Peyer's patch (tissue), 4 donors: ENCODE results near the gene CASKIN2. TPM values are rescaled to one million over a fixed set of nuclear protein-coding genes. Genes with fewer than 3 reads are reported as not detected.

Experiments used
- DNase-seq, 3 donors: peaks; one replicate each; pipeline ENCODE4 v3.0.0-alpha.2; 2017 to 2019
- H3K27ac ChIP-seq, 4 donors: fragments of 200-600 bp; sonication (generic); one replicate each; pipeline ENCODE4 v1.5.1; 2016 to 2019
- H3K27me3 ChIP-seq, 2 donors: fragments of 200-600 bp; sonication (generic); one replicate each; pipeline ENCODE4 v1.5.1; 2019
- H3K36me3 ChIP-seq, 3 donors: fragments of 200-600 bp; sonication (generic); one replicate each; pipeline ENCODE4 v1.5.1; 2016 to 2019
- H3K4me1 ChIP-seq, 4 donors: fragments of 200-600 bp; sonication (generic); one replicate each; pipeline ENCODE4 v1.5.1; 2016 to 2019
- H3K4me3 ChIP-seq, 4 donors: fragments of 200-600 bp; sonication (generic); 1 replicate in 3 of 4; 2 replicates in 1 of 4; pipeline ENCODE4 v1.5.1; 2016 to 2019; ENCODE audit warnings: mild to moderate bottlenecking in 1 of 4
- H3K9me3 ChIP-seq, 4 donors: fragments of 200-600 bp; sonication (generic); one replicate each; pipeline ENCODE4 v1.5.1; 2016 to 2019; ENCODE audit warnings: mild to moderate bottlenecking in 1 of 4
- CTCF ChIP-seq, 6 experiments: fragments of 450-650 bp in 4 of 6; fragments of 200-600 bp in 2 of 6; sonication (generic) in 1 of 6; IDR thresholded peaks; one replicate each; pipeline ENCODE4 v1.5.1; 2017 to 2019; ENCODE audit warnings: antibody characterized with exemption in 6 of 6, mild to moderate bottlenecking in 3 of 6, moderate library complexity in 1 of 6
- POLR2A ChIP-seq, 2 donors: fragments of 450-650 bp; IDR thresholded peaks; one replicate each; pipeline ENCODE4 v1.5.1; 2017; ENCODE audit warnings: antibody characterized with exemption in 2 of 2, mild to moderate bottlenecking in 2 of 2, moderate library complexity in 2 of 2
- total RNA-seq, 4 donors: library from RNA; depleted of rRNA; stranded (reverse); fragments of >200 nt; gene quantifications; one replicate each; pipeline ENCODE4 v1.1.0, GENCODE V29; 2016

CASKIN2 gene
- total RNA-seq, 4 donors from 2014 or later: 12.4 to 24.0 (median 17.3) TPM

- H3K4me3 ChIP-seq: no peak overlapping the region
- DNase-seq: peak in 2 of 3 donors; percentile 77 to 84
- H3K36me3 ChIP-seq: peaks cover 0 to 47% (median 0%) of the 10 kb centered on the region in 3 donors
- peak overlapping the region in 3 of 4 donors; percentile 18 to 88 (median 59) for H3K27ac ChIP-seq
- peaks cover 0 to 23% (median 2%) of the 10 kb centered on the region in 4 donors for H3K4me1 ChIP-seq
- TF ChIP-seq CTCF (IDR thresholded peaks at IDR 0.05): no peak
- TF ChIP-seq POLR2A (IDR thresholded peaks at IDR 0.05): no peak
- no peaks in the 10 kb centered on the region for H3K27me3 ChIP-seq
- no peaks in the 10 kb centered on the region for H3K9me3 ChIP-seq
Observed at GRCh38 chr17:75557075-75557851, 41.9 kb upstream of the CASKIN2 start.

- Histone ChIP-seq H3K4me3 (no peak overlapping the region), H3K27me3 (no peaks in the 10 kb centered on the region), H3K9me3 (no peaks in the 10 kb centered on the region), H3K36me3 (peaks cover 0 to 41% (median 0%) of the 10 kb centered on the region in 3 donors), H3K4me1 (peaks cover 0 to 23% (median 2%) of the 10 kb centered on the region in 4 donors), H3K27ac (peak overlapping the region in 2 of 4 donors; percentile 31 to 67)
- peak in 1 of 3 donors; percentile 62 for DNase-seq
- TF ChIP-seq CTCF (IDR thresholded peaks at IDR 0.05) (no peak), POLR2A (IDR thresholded peaks at IDR 0.05) (no peak)
Observed at GRCh38 chr17:75555679-75556153, 40.4 kb upstream of the CASKIN2 start.

- no peak overlapping the region for H3K27ac ChIP-seq
Observed at GRCh38 chr17:75553295-75554110, 38.2 kb upstream of the CASKIN2 start.

GRCh38 chr17:75552425-75553294, 37.3 kb upstream of the CASKIN2 start:
- Histone ChIP-seq H3K9me3 (no peaks in the 10 kb centered on the region), H3K27ac (no peak overlapping the region), H3K4me3 (no peak overlapping the region), H3K27me3 (no peaks in the 10 kb centered on the region), H3K36me3 (peaks cover 0 to 19% (median 0%) of the 10 kb centered on the region in 3 donors), H3K4me1 (peaks cover 0 to 23% (median 2%) of the 10 kb centered on the region in 4 donors)
- no peak for TF ChIP-seq POLR2A (IDR thresholded peaks at IDR 0.05)
- no peak for TF ChIP-seq CTCF (IDR thresholded peaks at IDR 0.05)
- no peak for DNase-seq

More at GRCh38 chr17:75553295-75554110, 38.2 kb upstream of the CASKIN2 start:
- H3K4me1 ChIP-seq: peaks cover 0 to 28% (median 2%) of the 10 kb centered on the region in 4 donors
- TF ChIP-seq POLR2A (IDR thresholded peaks at IDR 0.05): no peak
- TF ChIP-seq CTCF (IDR thresholded peaks at IDR 0.05): no peak
- H3K9me3 ChIP-seq: no peaks in the 10 kb centered on the region
- no peak overlapping the region for H3K4me3 ChIP-seq
- H3K36me3 ChIP-seq: peaks cover 0 to 25% (median 0%) of the 10 kb centered on the region in 3 donors
- H3K27me3 ChIP-seq: no peaks in the 10 kb centered on the region
- DNase-seq: no peak

- H3K36me3 ChIP-seq: peaks cover 0 to 25% (median 0%) of the 10 kb centered on the region in 3 donors
- no peaks in the 10 kb centered on the region for H3K9me3 ChIP-seq
- H3K27ac ChIP-seq: peak overlapping the region in 2 of 4 donors; percentile 92 to 97
- DNase-seq: no peak
- H3K27me3 ChIP-seq: no peaks in the 10 kb centered on the region
- peaks cover 0 to 12% (median 0%) of the 10 kb centered on the region in 4 donors for H3K4me1 ChIP-seq
- TF ChIP-seq CTCF (IDR thresholded peaks at IDR 0.05) (no peak), POLR2A (IDR thresholded peaks at IDR 0.05) (no peak)
- H3K4me3 ChIP-seq: no peak overlapping the region
Observed at GRCh38 chr17:75551266-75551665, 35.9 kb upstream of the CASKIN2 start.
